Left colon (tissue), 2 donors: ENCODE measurements around the gene PTCH2. TPM values are rescaled to one million over a fixed set of nuclear protein-coding genes. Genes with fewer than 3 reads are reported as not detected.
"Not testable (repeated sequence)": the region's sequence is repeated elsewhere in the genome, so short reads cannot be mapped to it uniquely, and the experiment has no call there.

Experiments
- ATAC-seq: fragments of 200-7000 bp; cut with Tn5 transposase; one replicate; pipeline ENCODE4 v1.9.1; 2020; ENCODE audit warnings: mild to moderate bottlenecking, moderate library complexity
- DNase-seq, 2 donors: peaks; one replicate each; pipeline ENCODE4 v3.0.0-alpha.2; 2020
- intact Hi-C, 2 donors: fragments of 100-400 bp; cut with DNase I in 1 of 2; cut with micrococcal nuclease in 1 of 2; formaldehyde crosslinking; loops; one replicate each; pipeline versions ENCODE4 v1.11.2 to v1.14.0; 2022; cut with DNase I, micrococcal nuclease
- total RNA-seq, 2 donors: library from RNA; stranded (reverse); fragmentation: NEBNext Ultra II Directional; extraction: Animal tissue kit (Norgen Biotek cat#: 25700); gene quantifications; one replicate each; pipeline ENCODE4 v1.2.1, GENCODE V29; 2021
- donor health status: DM: no; HTN: no; CAD: no.
- donor health status: DM: yes; HTN: yes; CAD: no.

Gene PTCH2
- total RNA-seq, 2 donors from 2014 or later, result 0.34 to 0.47 TPM

DNA sequence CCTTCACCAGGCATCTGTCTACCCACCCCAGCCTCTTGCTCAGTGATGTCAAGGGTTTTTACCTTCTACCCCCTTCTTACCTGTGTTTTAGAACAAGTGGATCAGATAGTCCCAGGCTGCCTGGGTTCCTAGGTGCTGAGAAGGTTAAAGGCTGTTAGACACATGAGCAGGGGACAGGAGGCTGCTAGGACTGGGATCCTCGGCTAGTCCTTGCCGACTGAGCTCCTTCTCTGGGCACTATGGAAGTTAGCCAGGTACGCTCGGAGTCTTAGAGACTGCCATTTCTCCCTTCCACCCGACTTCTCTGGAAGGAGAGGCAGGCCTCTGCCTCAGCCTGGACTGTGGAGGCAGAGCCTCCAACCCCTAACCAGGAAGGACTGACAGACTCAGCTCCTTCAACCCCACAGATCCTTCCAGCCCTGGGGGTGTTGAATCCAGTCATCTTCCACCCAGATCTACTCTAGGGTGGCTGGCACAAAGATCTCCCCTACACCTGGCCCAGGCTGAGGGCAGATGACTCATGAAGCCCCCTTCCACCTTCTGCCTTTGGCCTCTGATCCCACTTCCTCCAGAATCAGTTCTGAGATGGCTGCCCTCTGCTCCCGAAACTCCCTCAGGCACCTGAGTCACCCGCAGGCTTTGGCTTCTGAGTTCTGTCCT is 36.2 kb downstream of the PTCH2 start, which contains the start of gene DYNLT4:
Gene DYNLT4 (minus strand): TSS at position 648 of the 660 bp plus-strand sequence. CDS start 683 bp downstream, outside the sequence.
- intact Hi-C loops, result no loop called here
- DNase-seq, result no peak
- no peak for ATAC-seq

DNA sequence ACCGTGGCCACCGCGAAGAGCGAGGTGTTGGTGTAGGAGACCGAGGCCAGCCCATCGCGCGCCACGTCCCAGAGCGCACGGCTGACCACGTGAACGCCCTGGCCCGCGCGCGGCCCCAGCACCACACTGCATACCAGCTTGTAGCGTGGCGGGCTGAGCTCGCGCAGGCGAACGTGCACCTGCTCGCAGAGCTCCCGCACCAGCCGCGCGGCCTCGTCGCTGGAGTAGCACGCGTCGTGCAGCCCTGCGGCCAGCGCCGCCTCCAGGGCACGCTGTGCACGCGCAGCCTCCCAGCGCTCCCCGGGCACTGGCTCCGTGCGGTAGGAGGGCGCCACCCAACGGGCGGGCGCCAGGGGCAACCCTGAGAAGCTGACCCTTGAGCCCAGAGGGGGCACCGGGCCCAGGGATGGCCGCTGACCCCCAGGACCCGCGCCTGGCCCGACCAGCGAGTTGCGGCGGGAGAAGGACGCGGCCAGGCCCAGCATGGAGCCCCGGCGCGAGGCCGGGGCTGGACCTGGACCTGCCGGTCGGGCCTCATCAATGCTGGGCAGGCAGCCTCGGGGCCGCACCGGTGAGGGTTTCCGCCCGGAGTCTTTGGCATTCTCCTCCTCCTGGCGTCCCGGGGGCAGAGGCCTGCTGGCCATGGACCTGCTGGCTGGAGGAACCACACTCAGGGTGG is 36.9 kb downstream of the PTCH2 start:
- ATAC-seq, result no peak
- DNase-seq, result peak in 1 of 2 donors; percentile 29
- intact Hi-C loops, result no loop called here

- intact Hi-C loops, result no loop called here
- DNase-seq (peak in 1 of 2 donors; percentile 28), ATAC-seq (no peak)
Observed at GRCh38 chr1:44805311-44806024, 37.6 kb downstream of the PTCH2 start.

DNA sequence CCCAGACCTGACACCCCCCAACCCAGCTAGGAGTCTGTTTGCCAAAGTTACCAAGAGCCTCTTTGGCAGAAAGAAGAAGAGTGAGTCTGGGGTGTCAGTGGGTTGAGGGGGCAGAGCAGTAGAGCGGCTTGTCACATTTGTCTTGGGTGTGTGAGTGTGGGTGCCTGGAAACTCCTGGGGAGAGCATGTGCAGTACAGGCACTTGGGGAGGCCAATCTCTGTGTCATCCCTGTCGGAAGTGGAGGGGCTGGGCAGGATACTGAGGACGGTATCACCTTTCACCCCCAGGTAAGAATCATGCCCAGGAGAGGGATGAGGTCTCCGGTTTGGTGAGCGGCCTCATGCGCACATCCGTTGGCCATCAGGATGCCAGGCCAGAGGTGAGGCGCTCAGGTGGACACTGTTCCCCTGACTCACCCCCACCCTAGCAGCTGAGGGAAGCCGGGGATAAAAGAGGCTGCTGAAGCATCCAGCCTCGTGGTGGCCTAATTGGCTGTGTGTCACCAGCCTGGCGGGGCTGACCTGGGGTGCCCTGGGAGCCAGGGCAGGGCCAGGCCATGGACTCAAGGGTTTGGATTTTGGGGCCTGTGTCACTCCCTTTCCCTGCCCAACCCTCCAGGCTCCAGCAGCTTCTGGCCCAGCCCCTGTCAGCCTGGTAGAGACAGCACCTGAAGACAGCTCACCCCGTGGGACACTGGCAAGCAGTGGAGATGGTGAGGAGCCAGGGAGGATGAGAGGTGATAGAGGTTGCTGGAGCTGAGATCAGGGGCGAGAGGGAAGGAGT is 39.5 kb downstream of the PTCH2 start:
- DNase-seq (peak in 1 of 2 donors; percentile 24), ATAC-seq (no peak)
- intact Hi-C loops, result no loop called here

- intact Hi-C loops, result no loop called here
- ATAC-seq (no peak), DNase-seq (no peak)
Observed at GRCh38 chr1:44803062-44803311, 40.1 kb downstream of the PTCH2 start.

DNA sequence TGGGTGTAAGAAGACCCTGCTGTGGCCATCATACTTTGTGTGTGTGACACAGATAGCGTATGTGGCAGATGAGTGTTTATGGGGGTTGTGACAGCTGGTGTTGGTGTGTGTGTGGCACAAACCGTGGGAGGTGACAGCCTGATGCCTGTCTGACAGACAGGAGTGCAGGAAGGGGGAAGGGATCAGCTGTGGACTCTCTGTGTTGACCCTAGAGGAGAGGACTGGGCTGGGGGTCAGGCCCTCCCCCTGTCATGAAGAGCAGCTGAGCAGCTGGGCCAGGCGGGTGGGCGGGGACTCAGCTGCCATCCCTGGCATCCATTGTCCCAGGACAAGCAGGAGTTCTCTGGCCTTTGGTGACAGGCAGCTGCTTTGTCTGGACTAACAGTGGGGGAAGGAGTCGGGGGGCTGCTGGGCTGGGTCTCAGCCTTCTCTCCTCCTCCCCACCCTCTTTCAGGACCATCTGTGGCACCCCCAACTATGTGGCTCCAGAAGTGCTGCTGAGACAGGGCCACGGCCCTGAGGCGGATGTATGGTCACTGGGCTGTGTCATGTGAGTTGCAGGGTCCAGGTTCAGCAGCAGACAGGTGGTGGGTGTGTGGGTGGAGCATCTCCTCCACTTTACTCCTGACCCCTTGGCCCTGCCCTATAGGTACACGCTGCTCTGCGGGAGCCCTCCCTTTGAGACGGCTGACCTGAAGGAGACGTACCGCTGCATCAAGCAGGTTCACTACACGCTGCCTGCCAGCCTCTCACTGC is 40.6 kb downstream of the PTCH2 start:
- DNase-seq (peak in 1 of 2 donors; percentile 29), ATAC-seq (no peak)
- intact Hi-C loops, result no loop called here

DNA sequence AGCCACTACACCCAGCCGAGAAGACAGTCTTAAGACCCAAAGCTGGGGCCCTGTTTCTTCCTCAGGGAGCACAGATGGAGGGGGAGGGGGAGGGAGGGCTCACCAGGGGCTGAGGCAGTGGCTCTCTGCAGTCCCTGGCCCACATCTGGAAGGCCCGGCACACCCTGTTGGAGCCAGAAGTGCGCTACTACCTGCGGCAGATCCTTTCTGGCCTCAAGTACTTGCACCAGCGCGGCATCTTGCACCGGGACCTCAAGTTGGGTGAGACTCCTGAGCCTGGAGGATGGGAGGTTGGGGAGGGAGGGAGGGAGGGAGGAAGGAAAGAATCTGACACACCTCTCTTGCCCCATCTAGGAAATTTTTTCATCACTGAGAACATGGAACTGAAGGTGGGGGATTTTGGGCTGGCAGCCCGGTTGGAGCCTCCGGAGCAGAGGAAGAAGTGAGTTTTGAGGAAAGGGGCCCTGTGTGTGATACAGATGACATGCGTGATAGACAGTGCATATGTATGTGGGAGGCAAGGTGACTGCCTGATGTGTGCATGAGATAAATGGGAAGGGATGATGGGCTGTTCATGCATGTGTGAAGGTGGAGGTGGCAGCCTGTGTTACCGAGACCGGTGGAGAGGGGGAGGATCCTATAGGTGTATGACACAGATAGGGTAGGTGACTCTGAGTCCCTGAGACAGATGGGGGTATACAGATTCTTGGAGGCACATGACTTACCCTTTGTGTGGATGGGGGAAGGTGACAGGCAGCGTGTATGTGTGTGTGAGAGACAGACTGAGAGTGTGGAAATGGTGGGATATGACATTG is 41.4 kb downstream of the PTCH2 start:
- intact Hi-C loops, result no loop called here
- ATAC-seq, result no peak
- DNase-seq, result peak in 1 of 2 donors; percentile 28

GRCh38 chr1:44799770-44800584 is 43.1 kb downstream of the PTCH2 start, which contains the start of gene PLK3:
TSS of gene PLK3 (plus strand) at chr1:44800377. CDS start at chr1:44800464, 87 bp downstream.
- peak; percentile 98 to 99 for DNase-seq
- intact Hi-C loops, result loop anchor here in 1 of 2 donors (10.0 kb wide), 1 partner anchor 215 kb away; the partner anchor contains the start of genes HECTD3 and UROD

GRCh38 chr1:44798481-44799365 is 44.3 kb downstream of the PTCH2 start:
- ATAC-seq (no peak), DNase-seq (peak in 1 of 2 donors; percentile 27)
- intact Hi-C loops, result loop anchor here in 1 of 2 donors (10.0 kb wide), 1 partner anchor 216 kb away; the partner anchor contains the start of genes HECTD3 and UROD

More at GRCh38 chr1:44799770-44800584, 43.1 kb downstream of the PTCH2 start, which contains the start of gene PLK3:
- ATAC-seq, result peak; percentile 94

DNA sequence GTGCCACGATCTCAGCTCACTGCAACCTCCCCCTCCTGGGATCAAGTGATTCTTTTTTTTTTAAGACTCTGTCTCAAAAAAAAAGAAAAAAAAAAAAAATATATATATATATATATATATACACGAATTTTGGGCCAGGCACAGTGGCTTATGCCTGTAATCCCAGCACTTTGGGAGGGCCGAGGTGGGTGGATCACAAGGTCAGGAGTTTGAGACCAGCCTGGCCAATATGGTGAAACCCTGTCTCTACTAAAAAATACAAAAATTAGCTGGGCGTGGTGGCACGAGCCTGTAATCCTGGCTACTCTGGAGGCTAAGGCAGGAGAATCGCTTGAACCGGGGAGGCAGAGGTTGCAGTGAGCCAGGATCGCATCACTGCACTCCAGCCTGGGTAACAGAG is 45.2 kb downstream of the PTCH2 start:
- ATAC-seq, result not testable (repeated sequence)
- peak in 1 of 2 donors; percentile 18 for DNase-seq
- intact Hi-C loops, result loop anchor here in 1 of 2 donors (10.0 kb wide), 1 partner anchor 217 kb away; the partner anchor contains the start of genes HECTD3 and UROD

GRCh38 chr1:44792736-44793502 is 50.1 kb downstream of the PTCH2 start:
- no peak for ATAC-seq
- intact Hi-C loops, result loop anchor here in 1 of 2 donors (10.0 kb wide), 1 partner anchor 222 kb away; the partner anchor contains the start of genes HECTD3 and UROD
- DNase-seq, result peak in 1 of 2 donors; percentile 15

DNA sequence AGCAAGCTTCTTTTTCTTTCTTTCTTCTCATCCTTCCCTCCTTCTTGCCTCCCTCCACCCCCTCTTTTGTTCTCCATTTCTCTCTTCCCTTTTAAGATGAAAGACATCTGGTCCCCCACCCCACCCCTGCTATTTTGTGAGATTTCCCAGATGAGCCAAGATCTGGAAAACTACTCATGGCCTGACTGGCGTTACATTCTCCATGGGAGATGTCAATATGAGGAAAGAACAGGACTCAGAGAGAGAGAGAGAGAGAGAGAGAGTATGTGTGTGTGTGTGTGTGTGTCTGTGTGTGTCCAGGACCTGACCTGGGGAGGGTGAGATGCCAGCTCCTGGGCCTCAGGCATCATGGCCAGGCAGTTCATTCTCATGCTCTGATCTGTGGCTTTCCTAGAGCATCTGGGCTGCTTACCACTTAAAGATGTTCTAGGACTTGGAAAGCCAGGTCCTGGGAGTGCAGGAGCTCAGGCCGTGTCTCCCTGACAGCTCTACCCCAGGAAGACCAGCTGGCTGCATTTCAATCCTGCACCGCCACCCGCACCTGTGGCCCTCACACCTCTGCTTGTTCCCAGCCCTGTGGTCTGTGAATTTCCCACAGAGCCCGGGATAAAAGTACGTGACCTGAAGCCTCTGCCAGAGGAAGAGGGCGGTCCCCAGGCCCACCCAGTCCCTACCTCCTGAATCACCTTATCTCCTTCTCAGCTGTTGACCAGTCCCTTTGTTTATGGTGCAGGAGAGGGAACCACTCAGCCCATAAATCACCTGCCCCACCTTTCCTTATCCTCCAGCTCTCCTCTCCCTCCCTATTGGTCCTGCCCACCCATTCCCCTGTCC is 51.9 kb downstream of the PTCH2 start:
- ATAC-seq (peak; percentile 81), DNase-seq (peak; percentile 40 to 54)
- intact Hi-C loops, result loop anchor here in 1 of 2 donors (10.0 kb wide), 1 partner anchor 224 kb away; the partner anchor contains the start of genes HECTD3 and UROD

DNA sequence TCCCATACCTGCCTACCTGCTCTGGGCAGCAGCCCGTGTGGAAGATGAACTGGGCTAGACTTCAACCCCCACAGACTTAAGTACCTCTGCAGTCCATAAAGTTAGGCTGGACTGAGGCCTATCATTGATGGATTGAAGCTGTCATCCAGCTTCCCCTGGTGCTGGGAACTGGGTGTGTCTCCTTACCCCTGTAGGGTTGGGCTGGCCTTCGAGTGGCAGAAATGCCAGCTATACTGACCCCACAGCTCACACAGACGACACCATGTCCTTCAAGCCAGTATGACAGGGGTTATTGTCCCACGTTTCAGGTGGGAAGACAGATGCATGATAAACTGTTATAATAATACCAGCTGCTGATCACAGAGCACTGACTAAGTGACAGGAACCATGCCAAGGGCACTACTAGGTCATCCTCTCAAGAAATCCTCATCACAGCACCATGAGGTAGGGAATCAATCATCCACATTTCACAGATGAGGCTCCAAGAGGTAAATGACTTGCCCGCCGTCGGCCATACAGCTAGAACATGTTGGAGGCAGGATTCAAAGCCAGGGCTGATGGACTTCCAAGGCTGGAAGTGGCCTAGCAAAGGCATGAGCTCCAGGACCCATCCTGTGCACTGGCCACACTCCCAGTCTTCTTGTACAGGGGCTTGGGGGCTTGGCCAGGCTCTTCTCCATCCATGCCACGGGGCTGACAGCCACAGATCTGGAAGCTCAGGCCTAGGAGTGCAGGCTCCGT is 54.8 kb downstream of the PTCH2 start, which contains the start of gene BEST4:
Gene BEST4 (minus strand): TSS at position 51 of the 741 bp plus-strand sequence. CDS start 465 bp downstream, outside the sequence.
- ATAC-seq (no peak), DNase-seq (peak in 1 of 2 donors; percentile 22)
- intact Hi-C loops, result loop anchor here in 1 of 2 donors (10.0 kb wide), 1 partner anchor 47 kb away; no protein-coding TSS in a partner anchor
